ENCODE results near the gene PTGDS.

DNA sequence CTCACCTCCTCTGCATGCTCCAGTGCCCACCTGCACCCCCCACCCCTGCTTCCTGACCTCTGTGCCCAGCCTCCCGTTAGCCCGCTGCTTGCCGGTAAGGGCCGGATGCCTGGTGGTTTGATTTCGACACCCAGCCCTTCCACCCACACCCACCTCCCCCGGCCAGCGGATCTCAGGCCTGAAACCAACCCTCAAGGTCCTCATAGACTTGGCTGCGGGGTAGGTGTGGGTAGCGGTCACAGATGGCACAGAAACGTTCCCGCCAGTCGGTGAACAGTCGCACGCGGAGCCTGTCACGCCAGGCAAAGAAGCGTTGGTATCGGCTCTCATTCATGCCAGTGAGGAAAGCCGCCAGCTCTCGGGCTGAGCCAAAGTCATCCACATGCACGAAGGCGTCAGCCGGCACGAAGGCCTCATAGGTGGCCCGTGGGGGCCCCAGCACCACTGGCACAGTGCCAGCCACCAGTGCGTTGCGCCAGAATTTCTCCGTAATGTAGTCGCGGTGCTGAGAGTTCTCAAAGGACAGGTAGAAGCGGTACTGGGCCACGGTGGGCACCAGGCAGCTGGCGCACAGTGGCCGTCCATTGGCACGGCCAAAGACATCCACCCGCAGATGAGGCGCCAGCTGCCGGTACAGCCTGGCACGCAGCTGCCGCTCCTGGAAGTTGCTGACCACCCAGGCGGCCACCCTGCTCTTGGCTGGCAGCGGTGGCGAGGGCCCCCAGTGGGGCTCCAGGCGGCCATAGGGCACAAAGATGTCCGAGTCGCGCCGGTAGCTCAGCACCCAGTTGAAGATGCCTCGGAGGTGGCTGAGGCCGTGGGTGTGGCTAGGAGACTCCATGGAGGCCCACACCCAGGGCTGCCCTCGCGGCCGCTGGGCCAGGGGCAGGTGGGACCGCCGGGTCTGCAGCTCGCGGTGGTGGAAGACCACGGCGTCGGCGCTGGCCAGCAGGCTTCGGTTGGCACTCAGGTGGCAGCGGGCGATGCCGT, 53.5 kb downstream of the PTGDS start:
- no peak for TF ChIP-seq FOXM1 (IDR thresholded peaks at IDR 0.05; ENCODE audit: borderline replicate concordance, low read depth)
- TF ChIP-seq CREB1 (IDR thresholded peaks at IDR 0.05; ENCODE audit: low read depth), result no peak
- TF ChIP-seq EGR1 (IDR thresholded peaks at IDR 0.05), result no peak
- TF ChIP-seq RAD21 (IDR thresholded peaks at IDR 0.05; ENCODE audit: low read depth), result no peak
- no peak for TF ChIP-seq TEAD4 (IDR thresholded peaks at IDR 0.05)
- no peak for TF ChIP-seq EP300 (IDR thresholded peaks at IDR 0.05; ENCODE audit: borderline replicate concordance)
